HG03439 (cell line): ENCODE results near the gene STK11.

Experiments
- ATAC-seq: cut with Tn5 transposase; IDR thresholded peaks from one replicate; pipeline ENCODE4 v1.9.1; 2021; ENCODE audit warnings: mild to moderate bottlenecking, moderate library complexity; ENCODE audit not compliant: unreplicated experiment

STK11 gene

GRCh38 chr19:1271528-1272422 lies 66.2 kb downstream of the STK11 start:
- ATAC-seq: no peak

GRCh38 chr19:1272423-1273262 lies 67.1 kb downstream of the STK11 start:
- ATAC-seq: no peak

- ATAC-seq: no peak
Measured at GRCh38 chr19:1273263-1274041, 67.9 kb downstream of the STK11 start.

GRCh38 chr19:1274081-1274851 lies 68.7 kb downstream of the STK11 start:
- no peak for ATAC-seq

- ATAC-seq: no peak
Measured at GRCh38 chr19:1274852-1275259, 69.3 kb downstream of the STK11 start.

GRCh38 chr19:1275260-1275975 lies 69.8 kb downstream of the STK11 start, which contains the start of gene FAM174C:
Gene FAM174C (plus strand): TSS chr19:1275530. CDS start chr19:1275550, 20 bp downstream.
- ATAC-seq: peak; percentile 65

GRCh38 chr19:1275976-1276627 lies 70.5 kb downstream of the STK11 start:
- ATAC-seq: peak; percentile 1

- ATAC-seq: no peak
Measured at GRCh38 chr19:1276628-1277022, 71.0 kb downstream of the STK11 start.

GRCh38 chr19:1277061-1277460 lies 71.5 kb downstream of the STK11 start:
- no peak for ATAC-seq
